ENCODE results near the gene VWA5B2.

The VWA5B2 gene

DNA sequence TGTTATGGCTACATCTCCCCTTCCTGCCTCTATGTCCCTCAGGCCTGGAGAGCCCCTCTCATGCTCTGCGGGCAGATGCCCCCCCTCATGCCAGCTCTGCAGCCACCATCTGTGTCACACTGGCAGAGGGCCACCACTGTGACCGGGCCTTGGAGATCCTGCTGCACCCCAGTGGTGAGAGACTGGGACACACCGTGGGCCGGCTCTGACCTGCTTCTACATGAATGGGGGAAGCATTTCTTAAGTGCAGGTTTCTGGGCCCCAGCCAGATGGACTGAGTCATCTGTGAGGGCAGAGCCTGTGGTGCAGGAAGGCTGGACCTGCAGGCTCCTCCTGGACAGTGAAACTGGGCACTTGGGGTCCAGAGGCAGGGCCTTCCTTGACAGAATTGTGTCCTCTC, 4.8 kb downstream of the VWA5B2 start:
- Histone ChIP-seq H3K27me3 (ENCODE audit: low read length) (no peaks in the 10 kb centered on the region), H3K27ac (ENCODE audit: low read depth, low read length) (no peak overlapping the region), H3K9me2 (replicated peaks; ENCODE audit: insufficient read depth, low read length) (no peaks in the 10 kb centered on the region), H3K4me2 (ENCODE audit: low read depth, low read length, poor library complexity, severe bottlenecking) (no peak overlapping the region), H2AFZ (ENCODE audit: low read depth, low read length, severe bottlenecking) (no peak overlapping the region), H3K36me3 (ENCODE audit: low read length) (no peaks in the 10 kb centered on the region), H3K4me3 (ENCODE audit: insufficient read depth, low read length, poor library complexity, severe bottlenecking) (no peak overlapping the region), H4K20me1 (ENCODE audit: low read depth, low read length) (no peaks in the 10 kb centered on the region), H3K79me2 (ENCODE audit: insufficient read depth, low read length) (no peaks in the 10 kb centered on the region), H3K9me3 (ENCODE audit: insufficient read depth, low read length) (no peaks in the 10 kb centered on the region), H3F3A (ENCODE audit: insufficient read depth) (no peaks in the 10 kb centered on the region), H3K9ac (ENCODE audit: low read length) (no peak overlapping the region)
- TF ChIP-seq, protein P1, sequence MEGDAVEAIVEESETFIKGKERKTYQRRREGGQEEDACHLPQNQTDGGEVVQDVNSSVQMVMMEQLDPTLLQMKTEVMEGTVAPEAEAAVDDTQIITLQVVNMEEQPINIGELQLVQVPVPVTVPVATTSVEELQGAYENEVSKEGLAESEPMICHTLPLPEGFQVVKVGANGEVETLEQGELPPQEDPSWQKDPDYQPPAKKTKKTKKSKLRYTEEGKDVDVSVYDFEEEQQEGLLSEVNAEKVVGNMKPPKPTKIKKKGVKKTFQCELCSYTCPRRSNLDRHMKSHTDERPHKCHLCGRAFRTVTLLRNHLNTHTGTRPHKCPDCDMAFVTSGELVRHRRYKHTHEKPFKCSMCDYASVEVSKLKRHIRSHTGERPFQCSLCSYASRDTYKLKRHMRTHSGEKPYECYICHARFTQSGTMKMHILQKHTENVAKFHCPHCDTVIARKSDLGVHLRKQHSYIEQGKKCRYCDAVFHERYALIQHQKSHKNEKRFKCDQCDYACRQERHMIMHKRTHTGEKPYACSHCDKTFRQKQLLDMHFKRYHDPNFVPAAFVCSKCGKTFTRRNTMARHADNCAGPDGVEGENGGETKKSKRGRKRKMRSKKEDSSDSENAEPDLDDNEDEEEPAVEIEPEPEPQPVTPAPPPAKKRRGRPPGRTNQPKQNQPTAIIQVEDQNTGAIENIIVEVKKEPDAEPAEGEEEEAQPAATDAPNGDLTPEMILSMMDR (IDR thresholded peaks at IDR 0.05; ENCODE audit: insufficient read depth, low read length, poor library complexity, severe bottlenecking): no peak
- no peak for TF ChIP-seq EZH2phosphoT487 (conservative IDR thresholded peaks at IDR 0.05; ENCODE audit: low read length)

GRCh38 chr3:184234671-184235380, 5.4 kb downstream of the VWA5B2 start:
- Histone ChIP-seq H3K9me3 (ENCODE audit: insufficient read depth, low read length) (no peaks in the 10 kb centered on the region), H2AFZ (ENCODE audit: low read depth, low read length, severe bottlenecking) (no peak overlapping the region), H3K27me3 (ENCODE audit: low read length) (no peaks in the 10 kb centered on the region), H3K4me2 (ENCODE audit: low read depth, low read length, poor library complexity, severe bottlenecking) (no peak overlapping the region), H3F3A (ENCODE audit: insufficient read depth) (no peaks in the 10 kb centered on the region), H3K36me3 (ENCODE audit: low read length) (no peaks in the 10 kb centered on the region), H3K9me2 (replicated peaks; ENCODE audit: insufficient read depth, low read length) (no peaks in the 10 kb centered on the region), H3K27ac (ENCODE audit: low read depth, low read length) (no peak overlapping the region), H3K4me3 (ENCODE audit: insufficient read depth, low read length, poor library complexity, severe bottlenecking) (no peak overlapping the region), H3K79me2 (ENCODE audit: insufficient read depth, low read length) (no peaks in the 10 kb centered on the region), H3K9ac (ENCODE audit: low read length) (no peak overlapping the region), H4K20me1 (ENCODE audit: low read depth, low read length) (no peaks in the 10 kb centered on the region)
- no peak for TF ChIP-seq EZH2phosphoT487 (conservative IDR thresholded peaks at IDR 0.05; ENCODE audit: low read length)
- TF ChIP-seq, protein P1 (IDR thresholded peaks at IDR 0.05; ENCODE audit: insufficient read depth, low read length, poor library complexity, severe bottlenecking): no peak

DNA sequence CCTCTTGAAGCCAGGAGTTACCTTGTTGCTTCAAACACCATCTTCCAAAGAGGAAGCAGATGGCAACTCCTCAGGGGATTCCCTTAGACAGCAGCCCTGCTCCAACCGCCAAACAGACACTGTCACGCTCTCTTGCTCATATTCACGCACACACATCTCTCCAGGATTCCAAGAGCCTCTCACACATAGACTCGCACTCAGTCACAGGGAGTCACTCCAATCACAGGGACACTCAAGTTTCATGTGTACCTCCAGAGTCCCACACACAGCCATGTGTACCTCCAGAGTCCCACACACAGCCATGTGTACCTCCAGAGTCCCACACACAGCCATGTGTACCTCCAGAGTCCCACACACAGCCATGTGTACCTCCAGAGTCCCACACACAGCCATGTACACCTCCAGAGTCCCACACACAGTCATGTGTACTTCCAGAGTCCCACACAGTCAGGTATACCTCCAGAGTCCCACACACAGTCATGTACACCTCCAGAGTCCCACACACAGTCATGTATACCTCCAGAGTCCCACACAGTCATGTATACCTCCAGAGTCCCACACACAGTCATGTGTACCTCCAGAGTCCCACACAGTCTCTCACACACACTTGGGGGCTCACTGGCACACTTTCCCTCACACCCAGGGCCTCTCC, 6.1 kb downstream of the VWA5B2 start:
- peaks cover 5% of the 10 kb centered on the region; the same call in 1 of the 2 replicates for H3F3A ChIP-seq (ENCODE audit: insufficient read depth)
- no peak overlapping the region for H2AFZ ChIP-seq (ENCODE audit: low read depth, low read length, severe bottlenecking)
- no peaks in the 10 kb centered on the region for H3K79me2 ChIP-seq (ENCODE audit: insufficient read depth, low read length)
- no peaks in the 10 kb centered on the region for H3K9me2 ChIP-seq (replicated peaks; ENCODE audit: insufficient read depth, low read length)
- no peaks in the 10 kb centered on the region for H3K36me3 ChIP-seq (ENCODE audit: low read length)
- no peak overlapping the region for H3K9ac ChIP-seq (ENCODE audit: low read length)
- no peaks in the 10 kb centered on the region for H3K9me3 ChIP-seq (ENCODE audit: insufficient read depth, low read length)
- no peak overlapping the region for H3K4me3 ChIP-seq (ENCODE audit: insufficient read depth, low read length, poor library complexity, severe bottlenecking)
- H3K27ac ChIP-seq (ENCODE audit: low read depth, low read length): no peak overlapping the region
- TF ChIP-seq, protein P1 (IDR thresholded peaks at IDR 0.05; ENCODE audit: insufficient read depth, low read length, poor library complexity, severe bottlenecking): no peak
- no peak for TF ChIP-seq EZH2phosphoT487 (conservative IDR thresholded peaks at IDR 0.05; ENCODE audit: low read length)
- no peak overlapping the region for H3K4me2 ChIP-seq (ENCODE audit: low read depth, low read length, poor library complexity, severe bottlenecking)
- H4K20me1 ChIP-seq (ENCODE audit: low read depth, low read length): no peaks in the 10 kb centered on the region
- no peaks in the 10 kb centered on the region for H3K27me3 ChIP-seq (ENCODE audit: low read length)
